Measurements from ENCODE around the gene SLIT1. TPM values are rescaled to one million over a fixed set of nuclear protein-coding genes. Genes with fewer than 3 reads are reported as not detected.

Gene SLIT1
- total RNA-seq (under 1 TPM; 0.06 to 0.65 (median 0.14) TPM), polyA plus RNA-seq (under 1 TPM; 0.05 to 0.24 (median 0.24) TPM)
- long read RNA-seq, donor 1: 0 reads
- long read RNA-seq, donor 2: 0 reads
- long read RNA-seq, donor 3: 0 reads
- long read RNA-seq, donor 4: 0 reads
- long read RNA-seq, donor 5, partial matches to known transcripts: 1 of 1 reads
- long read RNA-seq, donor 5, other reads (novel, unspliced or antisense): 0 of 1 reads
- long read RNA-seq, donor 6: 0 reads
- long read RNA-seq, donor 7: 0 reads
- long read RNA-seq, donor 8: 0 reads
- long read RNA-seq, donor 9: 0 reads
- long read RNA-seq, donor 10: 0 reads

DNA sequence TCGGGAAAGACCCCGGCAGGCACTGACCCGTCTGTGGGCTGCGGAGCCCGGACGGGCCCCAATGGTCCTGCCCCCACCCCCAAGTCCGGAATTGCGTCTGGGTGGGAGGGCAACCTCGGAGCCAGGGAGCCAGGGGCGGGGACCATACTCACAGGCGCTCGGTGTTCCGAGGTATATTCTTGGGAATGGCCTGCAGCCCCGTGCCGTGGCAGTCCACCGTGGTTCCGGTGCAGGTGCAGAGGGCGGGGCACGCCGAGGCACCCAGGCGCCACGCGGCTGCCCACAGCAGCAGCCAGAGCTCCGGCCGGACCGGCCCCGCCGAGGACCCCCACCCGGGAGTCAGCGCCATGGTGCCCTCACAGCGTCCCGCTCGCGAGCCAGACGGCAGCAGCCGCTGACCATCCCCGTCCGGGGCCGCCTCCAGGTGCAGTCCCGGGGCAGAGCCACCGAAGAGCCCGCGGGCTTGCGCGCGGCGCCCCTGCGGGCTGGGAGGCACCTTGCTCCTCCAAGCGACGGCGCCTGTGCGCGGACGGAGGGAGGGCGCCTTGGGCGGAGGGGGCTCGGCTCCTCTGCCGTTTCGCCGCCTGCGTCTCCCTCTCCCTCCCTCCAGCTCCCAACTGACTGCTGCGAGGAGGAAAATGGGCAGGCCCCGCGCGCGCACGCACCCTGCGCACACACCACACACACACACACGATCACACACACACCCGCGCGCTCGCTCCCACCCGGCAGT is at the start of gene SLIT1:
TSS of gene SLIT1 (minus strand) at position 634 of the 733 bp plus-strand sequence. CDS start at position 349, 285 bp downstream.
- no peaks in the 10 kb centered on the region for H3K9me3 ChIP-seq (replicated peaks in 1 of 3)
- no peak for DNase-seq
- H3K4me1 ChIP-seq (replicated peaks in 1 of 2): peaks cover 5 to 6% of the 10 kb centered on the region in 2 donors
- intact Hi-C loops (cut with DNase I): no loop called here
- H3K27ac ChIP-seq: no peak within 1 kb of the TSS
- H3K4me3 ChIP-seq: no peak within 1 kb of the TSS
- no peaks in the 10 kb centered on the region for H3K36me3 ChIP-seq (replicated peaks in 1 of 2)
- TF ChIP-seq, protein P1, sequence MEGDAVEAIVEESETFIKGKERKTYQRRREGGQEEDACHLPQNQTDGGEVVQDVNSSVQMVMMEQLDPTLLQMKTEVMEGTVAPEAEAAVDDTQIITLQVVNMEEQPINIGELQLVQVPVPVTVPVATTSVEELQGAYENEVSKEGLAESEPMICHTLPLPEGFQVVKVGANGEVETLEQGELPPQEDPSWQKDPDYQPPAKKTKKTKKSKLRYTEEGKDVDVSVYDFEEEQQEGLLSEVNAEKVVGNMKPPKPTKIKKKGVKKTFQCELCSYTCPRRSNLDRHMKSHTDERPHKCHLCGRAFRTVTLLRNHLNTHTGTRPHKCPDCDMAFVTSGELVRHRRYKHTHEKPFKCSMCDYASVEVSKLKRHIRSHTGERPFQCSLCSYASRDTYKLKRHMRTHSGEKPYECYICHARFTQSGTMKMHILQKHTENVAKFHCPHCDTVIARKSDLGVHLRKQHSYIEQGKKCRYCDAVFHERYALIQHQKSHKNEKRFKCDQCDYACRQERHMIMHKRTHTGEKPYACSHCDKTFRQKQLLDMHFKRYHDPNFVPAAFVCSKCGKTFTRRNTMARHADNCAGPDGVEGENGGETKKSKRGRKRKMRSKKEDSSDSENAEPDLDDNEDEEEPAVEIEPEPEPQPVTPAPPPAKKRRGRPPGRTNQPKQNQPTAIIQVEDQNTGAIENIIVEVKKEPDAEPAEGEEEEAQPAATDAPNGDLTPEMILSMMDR (IDR thresholded peaks at IDR 0.05): no peak
- TF ChIP-seq POLR2A (IDR thresholded peaks at IDR 0.05): no peak
- 1 to 2% (median 1%) methylated on average over 12 to 72 of the region's 74 CpGs; no CpG with 5 or more reads in 1 of the 4 donors for WGBS, 4 donors
- peaks cover 19% of the 10 kb centered on the region for H3K27me3 ChIP-seq

DNA sequence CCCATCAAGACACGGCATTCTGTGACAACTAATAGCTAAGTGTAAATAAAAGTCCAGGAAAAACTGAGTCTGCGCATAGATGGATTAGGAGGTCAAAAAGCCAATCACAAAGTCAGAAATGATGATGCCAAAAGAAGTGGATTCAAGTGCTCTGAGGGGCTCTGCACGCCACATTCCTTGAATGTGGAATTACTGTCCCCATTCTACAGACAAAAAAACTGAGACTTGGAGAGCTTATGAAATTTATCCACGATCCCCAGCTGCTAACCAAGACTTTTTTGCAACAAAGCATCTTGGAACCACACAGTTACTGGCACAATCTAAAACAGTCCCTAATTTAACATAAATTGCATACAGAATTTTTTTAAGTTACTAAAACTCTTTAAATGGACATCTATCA is 49.6 kb upstream of the SLIT1 start:
- Histone ChIP-seq H3K36me3 (replicated peaks in 1 of 2) (peaks cover 0 to 3% of the 10 kb centered on the region in 2 donors), H3K27ac (no peak overlapping the region), H3K4me3 (no peak overlapping the region), H3K9me3 (replicated peaks in 1 of 3) (no peaks in the 10 kb centered on the region), H3K27me3 (no peaks in the 10 kb centered on the region), H3K4me1 (replicated peaks in 1 of 2) (no peaks in the 10 kb centered on the region)
- TF ChIP-seq POLR2A (IDR thresholded peaks at IDR 0.05): no peak
- TF ChIP-seq, protein P1 (IDR thresholded peaks at IDR 0.05): no peak
- DNase-seq: no peak
- intact Hi-C loops (cut with DNase I): no loop called here
- WGBS, 4 donors: 84 to 98% (median 90%) methylated on average over 4 of the region's 4 CpGs

DNA sequence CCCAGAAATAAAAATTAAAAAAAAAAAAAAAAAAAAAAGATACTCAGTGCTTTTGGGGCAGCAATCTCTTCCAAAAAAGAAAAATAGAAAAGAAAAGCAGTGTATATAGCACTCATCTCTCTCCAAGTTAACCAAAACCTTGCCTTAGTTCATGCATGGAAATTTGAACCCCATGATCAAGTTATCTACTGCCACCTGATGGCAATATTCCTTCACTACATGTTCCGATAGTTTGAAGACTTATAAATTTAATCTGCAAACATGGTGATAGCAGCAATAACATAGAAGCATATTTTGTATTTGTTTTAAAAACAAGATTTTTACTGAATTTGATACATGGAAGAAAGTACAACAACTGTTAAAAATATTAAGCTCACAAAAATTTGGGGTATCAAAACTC is 48.6 kb upstream of the SLIT1 start:
- Histone ChIP-seq H3K27me3 (no peaks in the 10 kb centered on the region), H3K27ac (no peak overlapping the region), H3K9me3 (replicated peaks in 1 of 3) (no peaks in the 10 kb centered on the region), H3K4me1 (replicated peaks in 1 of 2) (no peaks in the 10 kb centered on the region), H3K36me3 (replicated peaks in 1 of 2) (peaks cover 0 to 3% of the 10 kb centered on the region in 2 donors), H3K4me3 (no peak overlapping the region)
- DNase-seq: no peak
- 34 to 44% (median 38%) methylated on average over 1 of the region's 1 CpG for WGBS, 4 donors
- intact Hi-C loops (cut with DNase I): no loop called here
- TF ChIP-seq POLR2A (IDR thresholded peaks at IDR 0.05): no peak
- TF ChIP-seq, protein P1 (IDR thresholded peaks at IDR 0.05): peak; percentile 35 to 67 (median 57)

DNA sequence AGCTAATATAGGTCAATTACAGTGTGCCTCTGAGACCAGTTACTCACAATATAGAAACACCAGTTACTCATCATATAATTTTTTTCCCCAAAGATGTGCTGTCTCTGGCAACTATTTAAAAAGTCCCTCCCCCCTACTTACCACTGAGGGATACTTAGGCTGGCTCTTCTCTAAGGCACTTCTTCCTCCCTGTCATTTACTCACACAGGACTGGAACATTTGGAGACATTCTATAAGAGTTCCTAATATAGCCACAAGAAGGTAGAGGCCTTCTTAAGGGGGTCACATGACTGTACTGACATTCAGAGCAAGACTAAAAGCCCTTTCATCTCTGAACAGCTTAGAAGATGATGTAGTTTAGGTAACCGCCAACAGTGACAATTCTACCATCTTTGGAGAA is 44.4 kb upstream of the SLIT1 start:
- H3K27me3 ChIP-seq: no peaks in the 10 kb centered on the region
- intact Hi-C loops (cut with DNase I): no loop called here
- H3K4me3 ChIP-seq: no peak overlapping the region
- no peak for DNase-seq
- no peaks in the 10 kb centered on the region for H3K9me3 ChIP-seq (replicated peaks in 1 of 3)
- no peak for TF ChIP-seq POLR2A (IDR thresholded peaks at IDR 0.05)
- TF ChIP-seq, protein P1 (IDR thresholded peaks at IDR 0.05): no peak
- no peaks in the 10 kb centered on the region for H3K4me1 ChIP-seq (replicated peaks in 1 of 2)
- peaks cover 0 to 3% of the 10 kb centered on the region in 2 donors for H3K36me3 ChIP-seq (replicated peaks in 1 of 2)
- WGBS, 4 donors: 98 to 100% (median 100%) methylated on average over 1 of the region's 1 CpG
- no peak overlapping the region for H3K27ac ChIP-seq

Data from adrenal gland (tissue), 19 donors.